A204.1 (cell line): ENCODE results near the gene ZNF770.

ENCODE experiments used
- FAIRE-seq: peaks from 2 replicates; lab custom pipeline; 2012; peaks lifted over from hg19 to GRCh38; lab: Jason Lieb, UNC

The ZNF770 gene, protein sequence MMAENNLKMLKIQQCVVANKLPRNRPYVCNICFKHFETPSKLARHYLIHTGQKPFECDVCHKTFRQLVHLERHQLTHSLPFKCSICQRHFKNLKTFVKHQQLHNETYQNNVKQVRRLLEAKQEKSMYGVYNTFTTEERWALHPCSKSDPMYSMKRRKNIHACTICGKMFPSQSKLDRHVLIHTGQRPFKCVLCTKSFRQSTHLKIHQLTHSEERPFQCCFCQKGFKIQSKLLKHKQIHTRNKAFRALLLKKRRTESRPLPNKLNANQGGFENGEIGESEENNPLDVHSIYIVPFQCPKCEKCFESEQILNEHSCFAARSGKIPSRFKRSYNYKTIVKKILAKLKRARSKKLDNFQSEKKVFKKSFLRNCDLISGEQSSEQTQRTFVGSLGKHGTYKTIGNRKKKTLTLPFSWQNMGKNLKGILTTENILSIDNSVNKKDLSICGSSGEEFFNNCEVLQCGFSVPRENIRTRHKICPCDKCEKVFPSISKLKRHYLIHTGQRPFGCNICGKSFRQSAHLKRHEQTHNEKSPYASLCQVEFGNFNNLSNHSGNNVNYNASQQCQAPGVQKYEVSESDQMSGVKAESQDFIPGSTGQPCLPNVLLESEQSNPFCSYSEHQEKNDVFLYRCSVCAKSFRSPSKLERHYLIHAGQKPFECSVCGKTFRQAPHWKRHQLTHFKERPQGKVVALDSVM

DNA sequence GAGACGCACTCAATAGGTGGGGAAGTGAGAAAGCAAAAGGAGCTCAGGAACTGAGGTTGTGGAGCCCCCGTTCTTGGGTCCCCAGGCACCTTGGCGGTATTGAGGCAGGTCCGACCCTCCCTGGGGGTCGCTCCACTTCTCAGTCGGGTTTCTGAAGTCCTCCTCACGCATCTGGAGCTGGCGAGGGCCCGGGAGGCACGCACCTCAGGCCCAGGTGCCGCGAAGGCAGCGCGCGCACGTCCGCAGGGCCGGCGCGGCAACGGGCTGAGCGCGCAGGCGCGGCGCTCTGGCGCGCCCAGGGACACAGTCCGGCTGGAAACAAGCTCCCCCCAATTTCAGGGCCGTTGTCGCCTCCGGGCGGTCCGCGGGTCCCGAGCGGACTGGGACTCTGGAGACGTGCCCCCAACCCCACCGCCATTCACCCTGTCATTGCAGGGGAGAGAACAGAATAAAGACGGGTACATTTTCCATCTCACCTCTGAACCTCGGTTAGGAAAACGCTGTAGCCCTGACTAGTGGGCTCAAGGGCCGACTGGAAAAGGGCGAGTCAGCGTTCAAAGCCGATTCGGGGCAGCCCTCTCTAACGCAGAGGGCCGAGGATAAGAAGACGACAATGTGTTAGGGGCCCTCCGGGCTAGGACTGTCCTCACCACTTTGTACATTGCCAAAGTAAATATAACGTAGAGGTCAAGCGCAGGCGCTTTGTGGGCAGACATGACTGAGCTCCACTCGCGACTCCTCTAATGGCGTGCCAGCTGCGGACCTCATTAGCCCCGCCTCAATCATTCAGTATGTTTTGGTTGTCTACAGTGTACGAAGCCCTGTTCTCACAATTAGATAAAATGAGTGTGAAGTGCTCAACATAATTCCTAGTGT is at the start of gene ZNF770:
Gene ZNF770, minus strand, starts transcription at position 261 of the 876 bp plus-strand sequence. CDS start 4,853 bp downstream, outside the sequence.
- FAIRE-seq: no peak

DNA sequence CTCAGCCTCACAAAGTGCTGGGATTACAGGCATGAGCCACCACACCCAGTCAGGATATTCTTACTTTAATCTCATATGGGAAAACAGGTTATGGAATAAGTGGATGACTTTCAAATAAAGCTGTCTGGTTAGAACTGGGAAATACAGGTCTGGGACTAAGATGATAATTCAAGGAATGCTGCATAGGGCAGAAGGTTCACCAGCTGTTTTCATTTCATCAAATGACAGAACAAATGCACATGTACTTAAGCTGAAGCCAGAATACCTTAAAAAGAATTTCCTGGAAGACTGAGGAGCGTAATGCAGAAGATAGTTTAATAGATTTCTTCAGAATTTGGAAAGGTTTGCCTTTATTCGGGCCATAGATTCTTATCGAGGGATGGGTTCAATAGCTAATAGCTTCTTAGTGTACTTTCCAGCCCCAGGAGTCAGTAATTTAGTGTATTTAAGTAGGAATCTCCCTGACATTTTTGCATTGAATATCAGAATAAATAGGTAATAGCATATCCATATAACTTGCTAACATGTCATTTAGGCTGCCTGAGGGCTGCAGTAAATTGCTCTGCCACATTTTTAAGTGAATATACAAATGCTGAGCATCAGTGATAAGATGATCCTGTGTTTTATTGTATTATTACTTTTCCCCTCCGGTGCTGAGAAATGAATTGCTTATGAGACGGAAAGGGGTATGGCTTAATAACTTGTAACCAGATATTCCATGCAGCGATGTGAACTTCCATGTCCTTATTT is 40.3 kb upstream of the ZNF770 start:
- FAIRE-seq: no peak

DNA sequence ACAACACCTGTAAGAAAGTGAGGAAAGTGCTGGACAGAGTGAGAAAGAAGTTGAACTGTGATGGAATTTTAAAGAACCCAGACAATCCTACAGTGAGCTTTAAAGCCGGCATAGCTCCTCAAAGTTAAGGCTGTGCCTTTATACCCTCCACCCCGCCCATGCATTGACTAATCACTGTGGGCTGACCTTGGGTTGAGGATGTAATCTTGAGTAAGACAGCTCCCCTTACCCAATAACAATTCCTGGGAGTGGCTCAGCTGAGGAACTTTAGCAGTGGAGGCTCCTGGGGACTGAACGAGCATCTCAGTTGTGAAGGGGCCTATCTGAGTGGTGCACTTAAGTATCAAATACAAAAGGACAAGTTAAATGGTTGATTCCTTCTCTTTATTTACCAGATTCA is 35.7 kb upstream of the ZNF770 start:
- no peak for FAIRE-seq

DNA sequence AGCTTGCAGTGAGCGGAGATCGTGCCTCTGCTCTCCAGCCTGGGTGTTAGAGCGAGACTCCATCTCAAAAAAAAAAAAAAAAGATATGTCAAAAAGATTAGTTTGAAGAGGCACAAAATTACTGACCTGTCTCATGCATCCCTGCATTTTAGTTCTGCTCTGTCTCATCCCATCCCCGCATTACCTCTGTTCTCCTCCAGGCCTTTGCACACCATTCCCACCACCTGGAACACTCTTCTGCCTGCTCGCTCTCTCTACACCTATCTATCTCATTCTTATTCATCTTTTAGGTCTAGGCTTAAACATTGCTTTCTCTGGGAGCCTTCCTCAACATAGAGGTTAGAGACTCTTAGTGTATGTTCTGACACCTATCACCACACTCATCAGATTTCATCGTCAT is 32.9 kb upstream of the ZNF770 start:
- no peak for FAIRE-seq

DNA sequence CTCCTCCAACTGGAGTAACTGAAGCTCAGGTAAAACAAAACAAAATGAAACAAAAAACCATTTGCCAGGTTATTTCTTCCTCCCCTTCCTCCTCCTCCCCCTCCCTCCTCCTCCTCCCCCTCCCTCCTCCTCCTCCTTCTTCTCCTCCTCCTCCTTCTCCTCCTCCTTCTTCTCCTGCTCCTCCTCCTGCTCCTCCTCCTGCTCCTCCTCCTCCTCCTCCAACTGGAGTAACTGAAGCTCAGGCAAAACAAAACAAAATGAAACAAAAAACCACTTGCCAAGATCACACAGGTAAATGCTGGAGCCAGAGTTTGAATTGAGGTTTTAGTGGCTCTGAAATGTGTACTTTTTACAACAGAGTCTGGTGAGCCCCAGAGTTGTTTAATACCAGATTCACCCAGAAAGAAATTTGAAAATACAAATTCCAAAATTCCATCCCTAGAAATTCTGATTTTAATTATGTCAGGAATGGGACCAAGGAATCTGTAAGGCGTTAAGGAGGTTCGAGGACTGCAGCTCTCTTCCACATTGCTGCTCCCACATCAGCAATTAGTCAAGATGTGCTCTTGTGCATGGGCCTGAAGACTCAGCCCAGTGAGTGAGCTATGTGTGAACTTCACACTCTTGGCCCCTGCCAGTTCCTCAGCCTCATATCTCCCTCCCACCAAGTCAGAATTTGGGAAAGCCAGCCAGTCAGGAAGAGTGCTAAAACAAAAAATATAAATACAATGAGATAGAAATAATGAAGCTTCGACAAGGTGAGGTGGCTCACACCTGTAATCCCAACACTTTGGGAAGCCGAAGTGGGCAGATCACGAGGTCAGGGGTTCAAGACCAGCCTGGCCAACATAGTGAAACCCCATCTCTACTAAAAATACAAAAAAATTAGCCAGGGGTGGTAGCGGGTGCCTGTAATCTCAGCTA is 31.6 kb upstream of the ZNF770 start:
- no peak for FAIRE-seq

DNA sequence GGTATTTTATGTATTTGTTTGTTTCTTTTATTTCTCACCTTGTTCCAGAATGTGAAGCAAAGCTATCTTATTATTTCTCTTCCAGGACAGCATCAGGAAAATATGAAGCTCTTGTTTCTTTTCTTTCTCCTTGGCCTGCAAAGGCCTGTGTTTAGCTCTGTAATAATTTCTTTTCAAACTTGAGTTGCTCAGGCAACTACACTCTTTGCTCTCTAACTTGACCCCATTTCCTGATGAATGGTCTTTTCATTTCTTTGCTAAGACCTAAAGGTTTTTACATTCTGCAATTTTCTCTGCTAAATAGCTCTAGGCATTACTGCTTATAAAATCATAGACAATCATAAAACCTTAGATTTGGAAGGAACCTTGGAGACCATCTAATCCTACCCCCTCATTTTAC is 26.2 kb upstream of the ZNF770 start:
- no peak for FAIRE-seq

DNA sequence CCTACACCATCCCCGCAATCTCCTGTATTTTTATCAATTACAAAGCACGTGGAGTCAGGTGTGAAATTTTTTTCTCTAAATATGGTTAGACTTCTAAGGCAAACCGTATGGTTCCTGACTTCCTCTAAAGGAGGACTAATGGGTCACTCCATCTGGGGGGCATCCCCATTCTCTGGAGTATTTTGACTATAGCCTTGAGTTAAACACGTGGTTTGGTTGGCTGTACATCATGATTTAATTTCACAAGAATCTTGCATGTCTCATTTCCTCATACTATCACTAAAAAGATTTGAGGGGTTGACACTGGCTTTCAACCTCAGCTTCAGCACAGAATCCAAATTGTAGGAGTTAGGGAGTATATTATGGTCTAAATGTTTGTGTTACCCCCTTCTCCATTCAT is 25.3 kb upstream of the ZNF770 start:
- FAIRE-seq: no peak

DNA sequence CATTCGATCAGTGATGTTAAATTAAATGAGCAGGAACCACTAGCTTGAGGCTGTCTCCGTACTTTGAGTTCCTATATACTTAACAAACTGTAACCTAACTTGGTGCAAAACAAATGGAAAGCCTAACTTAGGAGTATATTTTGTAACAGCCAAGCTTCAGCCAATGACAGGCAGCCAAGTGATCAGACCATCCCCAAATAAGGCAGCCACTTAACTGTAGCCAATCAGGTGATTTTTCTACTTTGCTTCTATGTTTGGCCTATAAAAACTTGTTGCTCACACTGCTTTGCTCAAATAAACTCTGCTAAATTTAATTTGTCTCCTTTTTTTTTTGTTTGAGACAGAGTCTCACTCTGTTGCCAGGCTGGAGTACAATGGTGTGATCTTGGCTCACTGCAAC is 19.3 kb upstream of the ZNF770 start:
- no peak for FAIRE-seq

DNA sequence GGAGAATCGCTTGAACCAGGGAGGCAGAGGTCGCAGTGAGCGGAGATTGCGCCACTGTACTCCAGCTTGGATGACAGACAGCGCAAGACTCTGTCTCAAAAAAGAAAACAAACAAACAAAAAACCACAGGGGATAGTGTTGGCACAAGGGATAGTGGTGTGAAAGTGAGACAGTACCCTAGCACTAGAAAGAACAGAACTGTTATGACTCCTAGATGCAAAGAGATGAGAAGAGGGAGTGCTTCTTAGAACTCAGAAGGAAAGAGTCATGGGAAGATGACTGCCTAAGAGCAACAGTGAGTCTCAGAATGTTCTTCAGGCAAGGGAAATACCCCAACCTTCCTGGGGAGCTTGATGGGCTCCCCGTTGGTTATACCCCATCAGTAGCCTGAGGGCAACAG is 17.8 kb upstream of the ZNF770 start:
- no peak for FAIRE-seq

DNA sequence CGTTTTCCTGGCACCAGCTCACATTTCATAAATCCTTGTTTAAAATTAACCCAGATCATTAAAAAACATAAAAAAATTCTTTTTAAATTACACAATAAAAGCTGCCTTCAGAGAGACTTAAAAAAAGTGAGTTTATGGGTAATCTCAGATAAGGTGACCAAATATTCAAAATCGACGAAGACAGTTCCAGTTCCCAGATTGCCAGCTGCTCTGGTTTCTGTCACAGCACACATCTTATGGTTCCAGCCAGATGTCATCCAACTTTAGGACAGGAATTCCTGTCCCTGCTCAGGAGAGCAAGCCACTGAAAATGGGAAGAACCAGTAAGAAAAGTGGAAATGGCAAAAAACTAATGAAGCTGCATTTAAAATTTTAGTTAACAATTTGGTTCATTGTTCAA is 15.8 kb upstream of the ZNF770 start:
- FAIRE-seq: no peak

DNA sequence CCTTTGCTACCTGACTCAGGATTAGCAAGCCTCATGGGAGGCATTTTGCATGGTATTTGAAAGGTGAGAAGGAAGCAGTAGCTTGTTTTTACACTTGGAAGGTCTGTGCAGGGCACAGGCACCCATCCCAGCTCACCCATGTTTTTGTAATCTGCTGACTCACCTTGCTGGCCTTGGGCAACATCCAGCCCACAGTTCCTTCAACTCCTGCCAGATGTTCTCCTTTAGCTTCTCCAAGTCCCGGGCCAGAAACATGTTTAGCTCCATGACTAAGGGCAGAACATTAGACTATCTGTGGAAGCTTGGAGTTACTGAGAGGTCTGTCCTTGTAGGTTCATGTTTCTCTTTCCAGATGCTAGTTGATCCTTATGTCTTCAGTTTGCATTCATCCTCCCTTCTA is 12.4 kb upstream of the ZNF770 start:
- no peak for FAIRE-seq

DNA sequence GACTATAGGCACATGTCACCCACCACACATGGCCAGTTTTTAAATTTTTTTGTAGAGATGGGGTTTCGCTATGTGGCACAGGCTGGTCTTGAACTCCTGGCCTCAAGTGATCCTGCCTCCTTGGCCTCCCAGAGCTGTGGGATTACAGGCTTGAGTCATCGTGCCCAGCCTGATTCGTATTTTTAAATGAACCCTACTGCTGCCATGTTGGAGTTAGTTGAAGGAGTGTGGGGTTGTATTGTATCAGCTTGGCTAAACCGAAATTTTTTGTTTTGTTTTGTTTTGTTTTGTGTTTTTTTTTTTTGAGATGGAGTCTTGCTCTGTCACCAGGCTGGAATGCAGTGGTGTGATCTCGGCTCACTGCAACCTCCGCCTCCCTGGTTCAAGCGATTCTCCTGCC is 11.8 kb upstream of the ZNF770 start:
- FAIRE-seq: no peak

DNA sequence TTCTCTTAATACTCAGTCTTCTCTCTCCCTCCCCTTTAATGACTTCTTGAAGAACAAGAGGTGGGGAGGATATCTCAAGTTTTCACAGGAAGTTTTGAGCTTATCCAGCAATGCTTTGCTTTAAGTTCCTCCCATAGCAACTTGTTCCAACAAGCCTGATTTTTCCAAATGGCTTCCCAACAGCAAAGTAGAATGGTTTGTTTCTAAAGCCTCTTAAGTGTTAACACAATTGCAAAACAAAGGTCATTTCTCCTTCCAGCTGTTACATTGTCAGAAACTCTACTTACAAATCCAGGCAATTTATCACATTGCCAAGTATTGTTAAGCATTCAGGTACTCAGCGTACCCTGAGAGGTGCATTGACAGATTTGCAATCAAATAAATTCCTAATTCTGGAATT is 6.8 kb upstream of the ZNF770 start:
- no peak for FAIRE-seq

DNA sequence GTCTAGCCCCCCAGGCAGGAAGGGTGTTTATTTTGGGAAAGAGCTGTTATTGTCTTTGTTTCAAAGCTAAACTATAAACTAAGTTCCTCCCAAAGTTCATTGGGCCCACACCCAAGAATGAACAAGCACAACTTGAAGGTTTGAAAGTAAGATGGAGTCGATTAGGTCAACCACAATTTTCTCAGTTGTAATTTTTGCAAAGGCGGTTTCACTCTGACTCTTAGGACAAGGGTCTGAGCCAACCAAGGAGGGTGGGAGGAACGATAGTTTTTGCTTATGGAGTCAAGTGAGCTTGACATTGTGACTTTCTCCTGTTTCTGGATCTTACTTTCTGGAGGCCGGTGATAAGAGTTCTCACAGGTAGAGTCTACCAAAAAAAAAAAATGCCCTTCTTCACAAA is 5.8 kb upstream of the ZNF770 start:
- FAIRE-seq: no peak

DNA sequence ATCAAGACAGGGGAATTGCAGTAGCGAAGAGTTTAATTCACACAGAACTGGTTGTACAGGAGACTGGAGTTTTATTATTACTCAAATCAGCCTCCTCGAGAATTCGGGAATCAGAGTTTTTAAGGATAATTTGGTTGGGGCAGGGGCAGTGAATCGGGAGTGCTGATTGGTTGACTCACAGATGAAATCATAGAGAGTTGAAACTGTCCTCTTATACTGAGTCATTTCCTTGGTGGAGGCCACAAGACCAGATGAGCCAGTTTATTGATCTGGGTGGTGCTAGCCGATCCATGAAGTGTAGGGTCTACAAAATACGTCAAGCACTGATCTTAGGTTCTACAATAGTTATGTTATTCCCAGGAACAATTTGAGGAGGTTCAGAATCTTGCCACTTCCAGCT is 5.3 kb upstream of the ZNF770 start:
- no peak for FAIRE-seq

DNA sequence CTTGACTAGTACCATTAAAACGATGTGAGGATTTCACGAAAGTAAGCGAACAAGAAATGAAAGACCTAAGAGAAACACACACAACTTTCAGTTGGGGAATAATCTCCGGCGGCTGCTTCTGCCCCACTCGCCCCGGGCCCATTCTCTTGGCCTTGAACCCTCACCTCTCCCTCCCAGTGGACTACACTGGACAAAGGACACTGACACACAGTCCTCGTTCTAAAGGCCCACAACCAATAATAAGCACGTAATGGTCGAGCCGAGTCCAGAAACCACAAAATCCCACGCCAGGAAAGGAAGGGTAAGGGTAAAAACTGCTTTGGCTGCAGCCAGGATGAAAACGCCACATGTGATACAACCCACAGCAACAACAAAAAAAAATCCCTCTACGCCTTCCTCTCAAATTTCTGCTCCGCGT is 469 bp downstream of the ZNF770 start:
- no peak for FAIRE-seq

DNA sequence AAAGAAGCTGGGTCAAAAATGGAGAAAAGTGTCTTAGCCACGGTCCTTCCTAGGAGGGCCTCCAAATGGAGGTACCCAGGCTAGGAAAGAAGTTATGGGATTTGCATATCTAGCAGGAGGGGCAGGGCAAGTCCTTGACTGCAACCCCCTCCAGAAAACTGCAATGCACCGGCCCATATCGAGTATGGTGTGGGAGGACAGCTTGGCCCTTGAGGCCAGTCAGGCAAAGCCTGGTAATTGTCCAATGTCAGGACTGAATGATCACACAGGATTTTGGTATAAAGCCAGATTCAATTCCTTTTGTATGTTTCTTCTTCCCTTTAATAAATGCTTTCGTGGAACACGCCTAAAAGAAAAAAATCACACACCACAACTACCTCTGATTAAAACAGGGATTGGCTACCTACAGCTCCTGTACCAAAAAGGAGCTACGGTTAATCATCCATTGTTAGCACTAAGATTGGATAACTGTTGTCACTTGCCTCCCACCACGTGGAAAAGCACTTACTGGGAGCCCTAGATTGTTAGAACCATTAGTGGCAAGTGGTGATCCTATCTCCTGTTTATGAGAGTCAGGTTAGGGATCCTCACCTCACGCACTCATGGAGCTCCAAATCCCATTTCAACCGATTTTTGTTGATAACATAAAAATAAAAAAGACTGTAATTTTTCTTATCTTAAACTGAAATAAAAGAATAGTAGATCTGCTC is 1.2 kb downstream of the ZNF770 start:
- FAIRE-seq: no peak

DNA sequence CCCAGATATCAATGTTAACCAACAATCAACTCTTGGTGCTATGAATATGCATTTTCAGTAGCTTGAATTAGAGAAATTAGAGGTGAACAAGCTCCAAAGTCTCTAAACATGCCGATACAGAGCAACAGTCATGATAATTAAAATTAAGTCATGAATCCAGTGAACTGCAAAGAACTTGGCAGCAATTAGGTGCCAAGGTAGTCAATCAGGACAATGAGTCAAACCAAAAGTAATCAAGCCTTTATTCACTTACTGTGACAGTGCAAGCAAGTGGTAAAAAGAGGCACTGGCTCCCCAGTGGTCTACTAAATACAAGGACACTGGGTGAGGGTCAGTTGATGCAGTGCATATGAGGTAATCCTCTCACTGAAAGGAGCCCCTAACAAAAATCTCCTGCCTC is 1.8 kb downstream of the ZNF770 start:
- FAIRE-seq: no peak

DNA sequence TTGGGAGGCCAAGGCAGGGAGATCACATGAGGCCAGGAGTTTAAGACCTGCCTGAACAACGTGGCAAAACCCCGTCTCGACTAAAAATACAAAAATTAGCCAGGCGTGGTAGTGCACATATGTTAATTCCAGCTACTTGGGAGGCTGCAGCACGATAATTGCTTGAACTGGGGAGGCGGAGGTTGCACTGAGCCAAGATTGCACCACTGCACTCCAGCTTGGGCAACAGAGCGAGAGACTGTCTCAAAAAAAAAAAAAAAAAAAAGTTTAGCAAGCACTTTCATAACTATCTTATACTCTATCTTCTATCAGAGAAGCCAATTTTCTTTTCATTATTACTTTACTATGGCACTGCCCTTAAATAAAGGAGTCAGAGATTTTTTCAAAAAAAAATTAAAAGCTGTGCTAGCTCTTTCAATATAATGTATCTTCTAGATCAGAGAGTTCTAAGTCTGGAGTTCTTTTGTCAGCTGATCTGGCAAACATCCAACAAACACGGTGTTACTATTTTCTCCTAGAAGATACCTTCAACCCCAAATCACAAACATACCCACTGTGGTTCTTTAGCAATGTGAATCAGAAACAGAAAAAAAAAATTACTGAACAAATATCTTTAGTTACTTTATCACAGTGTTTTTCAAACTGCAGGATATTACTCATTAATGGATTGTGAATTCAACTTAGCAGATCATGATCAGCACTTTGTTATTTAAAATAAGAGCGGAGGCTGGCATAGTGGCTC is 3.0 kb downstream of the ZNF770 start:
- FAIRE-seq: no peak

DNA sequence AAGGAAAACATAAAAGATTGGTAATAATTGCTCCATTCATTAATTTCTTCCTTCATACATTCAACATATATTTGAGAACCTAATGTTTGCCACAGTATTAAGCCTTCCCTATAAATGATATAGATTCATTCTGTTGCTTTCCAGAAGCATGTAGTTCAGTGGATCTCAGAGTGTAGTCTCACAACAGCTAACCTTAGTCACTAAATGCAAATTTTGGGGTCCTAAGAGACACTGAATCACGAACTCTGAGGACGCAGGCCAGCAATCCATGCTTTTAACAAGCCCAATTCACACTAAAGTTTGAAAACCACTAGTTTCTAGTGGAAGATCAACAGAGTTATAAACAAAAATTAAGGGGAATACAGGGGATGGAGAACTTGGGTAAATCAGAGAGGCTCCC is 11.3 kb downstream of the ZNF770 start:
- FAIRE-seq: no peak
